Measurements from ENCODE around the gene TOMM5. TPM values are rescaled to one million over a fixed set of nuclear protein-coding genes. Genes with fewer than 3 reads are reported as not detected.

TOMM5 gene
- total RNA-seq, 4 donors from 2014 or later: 25.1 to 129 (median 105) TPM

DNA sequence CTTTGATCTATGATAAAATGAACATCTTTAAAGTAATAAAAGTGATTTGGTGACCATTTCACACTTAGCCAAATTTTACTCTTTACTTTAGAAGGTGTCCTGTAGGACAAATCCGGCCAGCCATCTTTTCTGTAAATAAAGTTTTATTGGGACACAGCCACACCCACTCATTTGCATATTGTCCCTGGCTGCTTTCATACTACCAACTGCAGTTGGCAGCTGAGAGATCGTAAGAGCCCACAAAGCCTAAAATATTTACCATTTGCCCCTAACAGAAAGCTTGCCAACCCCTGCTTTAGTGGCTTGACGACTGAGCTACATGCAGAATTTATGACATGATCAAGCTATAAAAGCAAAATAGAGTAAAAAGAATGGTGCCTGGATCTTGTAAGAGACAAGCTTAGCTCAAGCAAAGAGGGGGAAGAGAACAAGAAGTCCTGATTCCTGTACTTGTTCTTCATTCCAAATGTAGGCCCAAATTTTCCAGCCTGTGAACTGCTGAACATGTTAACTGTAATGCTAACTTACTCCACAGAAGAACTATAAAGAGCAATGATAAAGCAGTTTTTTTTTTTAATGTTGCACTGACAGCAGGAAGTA is 8.8 kb downstream of the TOMM5 start:
- intact Hi-C loops (cut with DNase I): no loop called here
- Histone ChIP-seq H3K36me3 (peaks cover 7 to 80% (median 8%) of the 10 kb centered on the region in 3 donors), H3K9me3 (no peaks in the 10 kb centered on the region), H3K27me3 (no peaks in the 10 kb centered on the region), H3K4me3 (no peak overlapping the region), H3K4me1 (no peaks in the 10 kb centered on the region), H3K27ac (no peak overlapping the region)
- no peak for DNase-seq
- 76 to 81% methylated on average over 3 of the region's 3 CpGs for WGBS, 2 donors
- TF ChIP-seq, protein P1, sequence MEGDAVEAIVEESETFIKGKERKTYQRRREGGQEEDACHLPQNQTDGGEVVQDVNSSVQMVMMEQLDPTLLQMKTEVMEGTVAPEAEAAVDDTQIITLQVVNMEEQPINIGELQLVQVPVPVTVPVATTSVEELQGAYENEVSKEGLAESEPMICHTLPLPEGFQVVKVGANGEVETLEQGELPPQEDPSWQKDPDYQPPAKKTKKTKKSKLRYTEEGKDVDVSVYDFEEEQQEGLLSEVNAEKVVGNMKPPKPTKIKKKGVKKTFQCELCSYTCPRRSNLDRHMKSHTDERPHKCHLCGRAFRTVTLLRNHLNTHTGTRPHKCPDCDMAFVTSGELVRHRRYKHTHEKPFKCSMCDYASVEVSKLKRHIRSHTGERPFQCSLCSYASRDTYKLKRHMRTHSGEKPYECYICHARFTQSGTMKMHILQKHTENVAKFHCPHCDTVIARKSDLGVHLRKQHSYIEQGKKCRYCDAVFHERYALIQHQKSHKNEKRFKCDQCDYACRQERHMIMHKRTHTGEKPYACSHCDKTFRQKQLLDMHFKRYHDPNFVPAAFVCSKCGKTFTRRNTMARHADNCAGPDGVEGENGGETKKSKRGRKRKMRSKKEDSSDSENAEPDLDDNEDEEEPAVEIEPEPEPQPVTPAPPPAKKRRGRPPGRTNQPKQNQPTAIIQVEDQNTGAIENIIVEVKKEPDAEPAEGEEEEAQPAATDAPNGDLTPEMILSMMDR (IDR thresholded peaks at IDR 0.05): no peak
- no peak for TF ChIP-seq POLR2A (IDR thresholded peaks at IDR 0.05)

DNA sequence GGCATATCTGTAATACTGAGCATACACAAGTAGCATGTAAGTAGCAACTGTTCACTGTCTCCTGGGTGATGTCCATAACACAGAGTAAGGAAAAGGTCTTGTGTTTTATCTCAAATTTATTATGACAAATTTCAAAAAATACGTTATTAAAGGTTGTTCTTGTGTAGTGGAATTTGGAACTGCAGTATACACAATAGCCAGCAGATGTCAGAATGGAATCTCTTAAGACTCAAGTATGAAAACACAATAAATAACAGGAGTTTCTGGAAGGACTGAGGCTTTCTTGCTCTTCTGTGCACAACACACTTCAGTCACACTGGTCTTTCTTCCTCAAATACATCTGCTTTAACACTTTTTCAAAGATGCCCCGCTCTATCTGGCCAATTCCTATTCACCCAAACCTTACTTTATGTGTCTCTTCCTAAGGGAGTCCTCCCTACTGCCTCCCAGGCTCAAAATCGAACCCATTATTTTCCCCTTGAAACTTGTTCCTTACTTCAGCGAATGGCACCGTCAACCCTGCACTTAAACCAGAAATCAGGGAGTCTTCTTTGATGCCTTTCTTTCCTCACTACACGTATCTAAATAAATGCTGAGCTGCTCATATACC is 9.7 kb downstream of the TOMM5 start:
- WGBS, 2 donors: 63 to 72% methylated on average over 6 of the region's 6 CpGs
- Histone ChIP-seq H3K36me3 (peaks cover 7 to 70% (median 8%) of the 10 kb centered on the region in 3 donors), H3K9me3 (no peaks in the 10 kb centered on the region), H3K27me3 (no peaks in the 10 kb centered on the region), H3K27ac (no peak overlapping the region), H3K4me3 (no peak overlapping the region), H3K4me1 (no peaks in the 10 kb centered on the region)
- TF ChIP-seq, protein P1 (IDR thresholded peaks at IDR 0.05): peak; percentile 36 to 79 (median 65)
- no peak for TF ChIP-seq POLR2A (IDR thresholded peaks at IDR 0.05)
- intact Hi-C loops (cut with DNase I): no loop called here
- no peak for DNase-seq

DNA sequence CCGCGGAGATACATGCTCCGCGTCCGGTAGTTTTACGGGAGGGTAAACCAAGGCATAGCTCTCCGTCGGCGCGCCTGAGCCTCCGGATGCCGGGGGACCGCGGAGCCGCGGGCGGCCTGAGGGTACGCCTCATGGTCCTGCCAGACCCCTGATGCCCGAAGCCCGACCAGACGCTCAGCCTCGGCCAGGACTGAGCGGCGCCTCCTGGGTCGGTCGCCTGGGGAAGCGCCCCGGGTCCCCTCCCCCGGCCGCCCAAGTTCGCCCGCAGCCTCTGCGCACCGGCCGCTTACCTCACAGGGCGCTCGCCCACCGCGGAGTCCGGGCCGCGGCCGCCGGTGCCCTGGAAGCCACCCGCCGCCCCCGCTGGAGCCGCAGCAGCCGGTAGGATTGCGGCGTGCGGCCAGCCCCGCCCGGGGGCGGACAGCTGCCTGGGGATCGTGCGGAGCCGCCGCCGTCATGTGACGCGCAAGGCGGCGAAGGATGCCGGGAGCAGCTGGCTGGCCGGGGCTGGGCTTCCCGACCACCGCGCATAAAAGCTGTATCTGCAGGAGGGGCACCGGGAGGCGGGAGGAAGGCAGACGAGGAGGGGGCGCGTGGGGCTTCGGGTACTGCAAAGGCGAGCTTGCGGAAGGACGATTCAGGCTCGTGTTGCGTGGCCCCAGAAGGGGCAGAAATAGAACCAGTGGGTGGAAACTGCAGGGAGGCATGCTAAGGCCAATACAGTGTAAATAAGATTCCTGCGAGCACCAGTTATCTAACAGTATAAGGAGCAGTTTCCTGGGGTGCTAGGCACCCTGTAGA is 16.3 kb downstream of the TOMM5 start, which contains the start of gene FBXO10:
Gene FBXO10, minus strand, starts transcription at position 460 of the 801 bp plus-strand sequence. CDS start 34,612 bp downstream, outside the sequence.
- Histone ChIP-seq H3K36me3 (peaks cover 0 to 10% (median 8%) of the 10 kb centered on the region in 3 donors), H3K27me3 (no peaks in the 10 kb centered on the region), H3K27ac (peak within 1 kb of the TSS; percentile 76 to 85 (median 82)), H3K4me3 (peak within 1 kb of the TSS; percentile 64 to 83 (median 73)), H3K4me1 (peaks cover 5 to 26% (median 10%) of the 10 kb centered on the region in 3 donors), H3K9me3 (no peaks in the 10 kb centered on the region)
- TF ChIP-seq POLR2A (IDR thresholded peaks at IDR 0.05): peak in 2 of 4 donors; percentile 44 to 64
- TF ChIP-seq, protein P1 (IDR thresholded peaks at IDR 0.05): no peak
- WGBS, 2 donors: 0 to 2% methylated on average over 6 to 18 of the region's 81 CpGs
- intact Hi-C loops (cut with DNase I): no loop called here
- no peak for DNase-seq

DNA sequence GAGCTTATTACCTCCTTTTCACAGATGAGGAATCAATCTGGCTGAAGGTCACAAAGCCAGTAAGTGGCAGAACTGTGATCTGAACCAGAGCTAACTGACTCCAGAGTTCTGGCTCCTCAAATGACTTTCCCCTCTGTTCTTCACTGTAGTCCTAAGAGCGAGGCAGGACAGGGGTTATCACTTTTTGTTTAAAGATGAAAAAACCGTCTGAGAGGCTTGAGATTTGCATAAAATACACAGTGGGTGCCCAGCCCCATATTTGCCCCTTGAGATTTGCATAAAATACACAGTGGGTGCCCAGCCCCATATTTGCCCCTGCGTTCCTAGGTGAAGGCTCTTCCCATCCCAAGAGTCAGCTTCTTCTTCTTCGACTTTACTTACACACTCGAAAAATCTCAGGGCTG is 16.9 kb downstream of the TOMM5 start:
- Histone ChIP-seq H3K4me3 (peak overlapping the region; percentile 64 to 83 (median 73)), H3K36me3 (peaks cover 0 to 7% (median 5%) of the 10 kb centered on the region in 3 donors), H3K9me3 (no peaks in the 10 kb centered on the region), H3K27me3 (no peaks in the 10 kb centered on the region), H3K27ac (peak overlapping the region; percentile 76 to 85 (median 82)), H3K4me1 (peaks cover 5 to 26% (median 10%) of the 10 kb centered on the region in 3 donors)
- TF ChIP-seq POLR2A (IDR thresholded peaks at IDR 0.05): no peak
- TF ChIP-seq, protein P1 (IDR thresholded peaks at IDR 0.05): no peak
- no peak for DNase-seq
- intact Hi-C loops (cut with DNase I): no loop called here
- 10 to 22% methylated on average over 4 of the region's 5 CpGs for WGBS, 2 donors
